Stimulated activated CD8-positive, alpha-beta memory T cell treated with anti-CD3 and anti-CD28 coated beads, Interleukin-12 subunit alpha, Interleukin-12 subunit beta, amount 100 ng/mL, for 24 hours (primary cell): ENCODE data around the gene PMVK.

Experiments
- DNase-seq: peaks from one replicate; pipeline ENCODE4 v3.0.0-alpha.2; 2020; ENCODE audit errors: extremely low read depth

PMVK gene

GRCh38 chr1:154878371-154879037 is 58.0 kb downstream of the PMVK start:
- peak; percentile 28 for DNase-seq

- DNase-seq, result no peak
These were observed 59.0 kb downstream of the PMVK start for GRCh38 chr1:154877370-154877974.

GRCh38 chr1:154876842-154877369 is 59.6 kb downstream of the PMVK start:
- DNase-seq, result no peak
